Activated naive CD4-positive, alpha-beta T cell treated with anti-CD3 and anti-CD28 coated beads, Interleukin-2, amount 10 ng/mL, durations not matched to agents 7 days and 5 days (primary cell): ENCODE measurements around the gene EPS15.
"Not testable (repeated sequence)": the region's sequence is repeated elsewhere in the genome, so short reads cannot be mapped to it uniquely, and the experiment has no call there.

Experiments
- CTCF ChIA-PET: fragments of 350-600 bp; sonication (Branson Sonifier 250); formaldehyde crosslinking; loops from one replicate; lab custom pipeline; 2021; ENCODE audit warnings: antibody characterized with exemption; lab: Charles Lee
- DNase-seq: peaks from one replicate; pipeline ENCODE4 v3.0.0-alpha.2; 2020
- H3K27ac Mint-ChIP-seq: one replicate; pipeline ENCODE4 v1.8.0; 2021; ENCODE audit warnings: mild to moderate bottlenecking, moderate library complexity, mixed read lengths
- H3K27me3 Mint-ChIP-seq: one replicate; pipeline ENCODE4 v1.8.0; 2021; ENCODE audit warnings: mild to moderate bottlenecking, mixed read lengths
- H3K36me3 Mint-ChIP-seq: one replicate; pipeline ENCODE4 v1.8.0; 2021; ENCODE audit warnings: mixed read lengths
- H3K4me1 Mint-ChIP-seq: one replicate; pipeline ENCODE4 v1.8.0; 2021; ENCODE audit warnings: mixed read lengths
- H3K4me3 Mint-ChIP-seq: one replicate; pipeline ENCODE4 v1.8.0; 2021; ENCODE audit warnings: mild to moderate bottlenecking, moderate library complexity, mixed read lengths
- H3K9me3 Mint-ChIP-seq: one replicate; pipeline ENCODE4 v1.8.0; 2021; ENCODE audit warnings: mixed read lengths

The EPS15 gene

DNA sequence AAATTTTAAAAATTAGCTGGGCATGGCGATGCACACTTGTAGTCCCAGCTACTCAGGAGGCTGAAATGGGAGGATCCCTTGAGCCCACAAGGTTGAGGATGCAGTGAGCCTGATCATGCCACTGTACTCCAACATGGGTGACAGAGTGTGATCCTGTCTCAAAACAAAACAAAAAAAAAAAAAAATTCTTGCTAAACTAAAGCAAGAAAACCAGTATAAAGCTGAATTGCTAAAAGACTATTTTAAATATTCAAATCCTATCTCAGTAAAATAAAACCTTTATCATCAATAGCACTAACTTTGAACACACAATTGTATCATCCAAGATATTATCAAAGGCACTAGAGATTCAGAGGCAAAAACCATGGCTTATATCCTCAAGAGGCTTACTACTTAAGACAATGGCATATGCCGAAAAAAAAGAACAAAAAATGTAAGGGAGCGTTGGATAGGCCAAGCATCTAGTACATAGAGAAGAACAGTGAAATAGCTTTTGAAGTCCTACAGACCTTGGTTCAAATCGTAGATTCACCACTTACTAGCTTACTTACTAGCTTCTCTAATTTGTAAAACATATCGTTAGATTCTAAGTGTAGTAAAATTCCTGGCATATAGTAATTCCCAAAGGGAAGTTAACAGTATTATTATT is 3.6 kb downstream of the EPS15 start:
- no peaks in the 10 kb centered on the region for H3K27me3 Mint-ChIP-seq
- no peak overlapping the region for H3K4me3 Mint-ChIP-seq
- H3K9me3 Mint-ChIP-seq, result no peaks in the 10 kb centered on the region
- peaks cover 54% of the 10 kb centered on the region for H3K4me1 Mint-ChIP-seq
- no peak overlapping the region for H3K27ac Mint-ChIP-seq
- CTCF ChIA-PET, result interaction anchor here (0.7 to 0.9 kb wide), 2 partner anchors 9 to 215 kb away, joined by 3 to 4 read pairs; no protein-coding TSS in a partner anchor
- DNase-seq, result no peak
- peaks cover 8% of the 10 kb centered on the region for H3K36me3 Mint-ChIP-seq

DNA sequence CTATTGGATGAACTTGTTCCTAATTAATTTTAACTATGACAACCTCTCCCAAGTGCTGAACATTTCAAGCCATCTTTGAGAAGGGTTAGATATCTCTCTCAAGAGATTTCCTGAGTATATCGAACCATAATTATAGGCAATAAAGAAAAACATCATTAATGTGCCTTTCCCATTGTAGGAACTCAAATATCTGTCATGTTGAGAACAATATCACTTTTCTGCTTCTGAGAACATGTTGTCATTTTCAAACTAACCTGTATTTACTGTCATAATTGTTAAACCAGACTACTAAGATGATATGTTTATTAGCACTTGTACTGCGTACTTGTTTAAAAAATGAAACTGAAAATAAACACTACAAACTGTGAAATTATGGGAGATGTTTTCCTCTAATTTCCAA is 4.3 kb downstream of the EPS15 start:
- Mint-ChIP-seq H3K27ac (no peak overlapping the region), H3K9me3 (no peaks in the 10 kb centered on the region), H3K4me3 (peak overlapping the region; percentile 39), H3K4me1 (peaks cover 47% of the 10 kb centered on the region), H3K27me3 (no peaks in the 10 kb centered on the region), H3K36me3 (peaks cover 6% of the 10 kb centered on the region)
- DNase-seq, result no peak
- CTCF ChIA-PET, result no interaction called here

GRCh38 chr1:51512606-51513005 is 6.5 kb downstream of the EPS15 start:
- CTCF ChIA-PET, result no interaction called here
- no peak for DNase-seq
- Mint-ChIP-seq H3K4me1 (peaks cover 40% of the 10 kb centered on the region), H3K4me3 (no peak overlapping the region), H3K27ac (no peak overlapping the region), H3K27me3 (no peaks in the 10 kb centered on the region), H3K9me3 (no peaks in the 10 kb centered on the region), H3K36me3 (peaks cover 2% of the 10 kb centered on the region)

DNA sequence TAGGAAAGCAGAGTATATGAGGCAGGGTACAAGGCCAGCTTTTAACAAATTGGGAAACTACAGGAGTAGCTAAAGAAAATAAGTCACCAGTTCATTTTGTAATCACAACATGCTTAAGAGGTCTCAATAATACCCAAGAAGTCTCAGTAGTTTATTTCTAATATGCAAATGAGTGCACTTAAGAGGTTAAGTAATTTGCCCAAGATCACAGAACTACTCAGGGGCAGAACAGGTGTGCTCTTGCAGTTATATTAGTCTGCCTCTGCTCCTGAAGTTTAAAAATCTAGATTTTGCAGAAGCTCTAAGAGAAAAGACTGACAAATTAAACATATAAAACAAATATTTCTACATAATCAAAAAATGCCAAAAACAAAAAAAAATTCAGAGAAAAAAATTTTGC is 6.9 kb downstream of the EPS15 start:
- Mint-ChIP-seq H3K27ac (no peak overlapping the region), H3K9me3 (no peaks in the 10 kb centered on the region), H3K36me3 (peaks cover 3% of the 10 kb centered on the region), H3K4me1 (peaks cover 35% of the 10 kb centered on the region), H3K4me3 (no peak overlapping the region), H3K27me3 (no peaks in the 10 kb centered on the region)
- DNase-seq, result no peak
- CTCF ChIA-PET, result no interaction called here

- CTCF ChIA-PET, result no interaction called here
- DNase-seq, result no peak
- no peak overlapping the region for H3K27ac Mint-ChIP-seq
- H3K9me3 Mint-ChIP-seq, result no peaks in the 10 kb centered on the region
- peaks cover 9% of the 10 kb centered on the region for H3K36me3 Mint-ChIP-seq
- H3K27me3 Mint-ChIP-seq, result no peaks in the 10 kb centered on the region
- H3K4me3 Mint-ChIP-seq, result no peak overlapping the region
- peaks cover 20% of the 10 kb centered on the region for H3K4me1 Mint-ChIP-seq
Measured at GRCh38 chr1:51509773-51510172, 9.3 kb downstream of the EPS15 start.

GRCh38 chr1:51506537-51506936 is 12.5 kb downstream of the EPS15 start:
- DNase-seq, result no peak
- CTCF ChIA-PET, result no interaction called here
- H3K4me3 Mint-ChIP-seq, result no peak overlapping the region
- no peaks in the 10 kb centered on the region for H3K9me3 Mint-ChIP-seq
- H3K36me3 Mint-ChIP-seq, result peaks cover 20% of the 10 kb centered on the region
- no peaks in the 10 kb centered on the region for H3K27me3 Mint-ChIP-seq
- H3K27ac Mint-ChIP-seq, result no peak overlapping the region
- peaks cover 3% of the 10 kb centered on the region for H3K4me1 Mint-ChIP-seq

- peaks cover 3% of the 10 kb centered on the region for H3K4me1 Mint-ChIP-seq
- CTCF ChIA-PET, result interaction anchor here (0.5 kb wide), 1 partner anchor 11 kb away, joined by 3 read pairs; no protein-coding TSS in a partner anchor
Measured at GRCh38 chr1:51504806-51505525, 14.1 kb downstream of the EPS15 start.

DNA sequence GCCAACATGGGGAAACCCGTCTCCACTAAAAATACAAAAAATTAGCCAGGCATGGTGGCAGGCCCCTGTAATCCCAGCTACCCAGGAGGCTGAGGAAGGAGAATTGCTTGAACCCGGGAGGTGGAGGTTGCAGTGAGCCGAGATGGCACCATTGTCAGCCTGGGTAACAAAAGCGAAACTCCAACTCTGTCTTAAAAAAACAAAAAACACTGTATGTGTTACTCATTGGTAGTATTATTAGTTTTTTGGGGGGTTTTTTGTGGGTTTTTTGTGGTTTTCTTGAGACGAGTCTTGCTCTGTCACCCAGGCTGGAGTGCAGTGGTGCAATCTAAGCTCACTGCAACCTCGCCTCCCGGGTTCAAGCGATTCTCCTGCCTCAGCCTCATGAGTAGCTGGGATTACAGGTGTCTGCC is 17.8 kb downstream of the EPS15 start:
- peaks cover 41% of the 10 kb centered on the region for H3K36me3 Mint-ChIP-seq
- H3K4me1 Mint-ChIP-seq, CTCF ChIA-PET: not testable (repeated sequence)

More at GRCh38 chr1:51504806-51505525, 14.1 kb downstream of the EPS15 start:
- Mint-ChIP-seq H3K27me3 (no peaks in the 10 kb centered on the region), H3K36me3 (peaks cover 25% of the 10 kb centered on the region), H3K9me3 (no peaks in the 10 kb centered on the region), H3K27ac (no peak overlapping the region), H3K4me3 (no peak overlapping the region)
- no peak for DNase-seq

GRCh38 chr1:51499694-51500093 is 19.4 kb downstream of the EPS15 start:
- Mint-ChIP-seq H3K36me3 (peaks cover 36% of the 10 kb centered on the region), H3K27me3 (no peaks in the 10 kb centered on the region), H3K27ac (no peak overlapping the region), H3K4me3 (no peak overlapping the region), H3K4me1 (no peaks in the 10 kb centered on the region), H3K9me3 (no peaks in the 10 kb centered on the region)
- CTCF ChIA-PET, result no interaction called here
- DNase-seq, result no peak

More for the DNA sequence above, 17.8 kb downstream of the EPS15 start:
- DNase-seq, H3K4me3 Mint-ChIP-seq, H3K9me3 Mint-ChIP-seq, H3K27ac Mint-ChIP-seq, H3K27me3 Mint-ChIP-seq: not testable (repeated sequence)

DNA sequence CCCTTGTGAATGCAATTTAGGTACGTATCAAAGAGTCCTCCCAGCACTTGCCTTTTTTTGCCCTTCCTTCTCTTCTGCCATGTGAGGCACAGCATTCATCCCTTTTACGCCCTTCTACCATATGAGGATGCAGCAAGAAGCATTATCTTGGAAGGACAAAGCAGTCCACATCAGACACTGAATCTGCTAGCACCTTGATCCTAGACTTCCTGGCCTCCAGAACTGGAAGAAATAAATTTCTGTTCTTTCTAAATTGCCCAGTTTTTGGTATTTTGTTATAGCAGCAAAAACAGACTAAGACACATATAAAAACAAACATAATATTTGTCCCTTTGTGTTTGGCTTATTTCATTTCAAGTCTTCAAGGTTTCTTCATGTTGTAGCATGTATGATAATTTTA is 20.1 kb downstream of the EPS15 start:
- Mint-ChIP-seq H3K27ac (no peak overlapping the region), H3K9me3 (no peaks in the 10 kb centered on the region), H3K27me3 (no peaks in the 10 kb centered on the region), H3K4me3 (no peak overlapping the region), H3K36me3 (peaks cover 34% of the 10 kb centered on the region), H3K4me1 (peaks cover 2% of the 10 kb centered on the region)
- DNase-seq, result no peak
- CTCF ChIA-PET, result no interaction called here

DNA sequence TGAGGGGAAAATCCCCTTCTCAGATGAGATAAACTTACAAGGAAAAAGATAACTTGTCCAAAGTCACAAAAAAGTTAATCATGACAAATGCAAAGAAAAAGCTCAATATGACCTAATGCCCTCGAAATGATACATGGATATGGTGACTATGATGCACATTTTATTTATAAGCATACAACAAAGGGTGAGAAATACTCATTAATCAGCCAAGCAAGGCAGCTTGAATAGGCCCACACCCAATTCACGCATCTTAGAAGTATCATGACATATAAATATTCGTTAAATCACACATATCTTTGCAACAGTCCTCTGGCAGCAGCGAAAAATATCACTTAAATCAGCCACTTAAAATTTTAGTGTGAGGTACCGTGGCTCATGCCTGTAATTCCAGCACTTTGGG is 21.7 kb downstream of the EPS15 start:
- no peak for DNase-seq
- CTCF ChIA-PET, result no interaction called here
- H3K9me3 Mint-ChIP-seq, result no peaks in the 10 kb centered on the region
- H3K27me3 Mint-ChIP-seq, result no peaks in the 10 kb centered on the region
- peaks cover 24% of the 10 kb centered on the region for H3K36me3 Mint-ChIP-seq
- no peak overlapping the region for H3K4me3 Mint-ChIP-seq
- peaks cover 7% of the 10 kb centered on the region for H3K4me1 Mint-ChIP-seq
- H3K27ac Mint-ChIP-seq, result no peak overlapping the region

GRCh38 chr1:51494138-51494830 is 24.8 kb downstream of the EPS15 start:
- H3K27ac Mint-ChIP-seq, result no peak overlapping the region
- CTCF ChIA-PET, result no interaction called here
- no peaks in the 10 kb centered on the region for H3K27me3 Mint-ChIP-seq
- no peaks in the 10 kb centered on the region for H3K9me3 Mint-ChIP-seq
- H3K4me1 Mint-ChIP-seq, result peaks cover 20% of the 10 kb centered on the region
- peaks cover 17% of the 10 kb centered on the region for H3K36me3 Mint-ChIP-seq
- H3K4me3 Mint-ChIP-seq, result no peak overlapping the region
- no peak for DNase-seq

DNA sequence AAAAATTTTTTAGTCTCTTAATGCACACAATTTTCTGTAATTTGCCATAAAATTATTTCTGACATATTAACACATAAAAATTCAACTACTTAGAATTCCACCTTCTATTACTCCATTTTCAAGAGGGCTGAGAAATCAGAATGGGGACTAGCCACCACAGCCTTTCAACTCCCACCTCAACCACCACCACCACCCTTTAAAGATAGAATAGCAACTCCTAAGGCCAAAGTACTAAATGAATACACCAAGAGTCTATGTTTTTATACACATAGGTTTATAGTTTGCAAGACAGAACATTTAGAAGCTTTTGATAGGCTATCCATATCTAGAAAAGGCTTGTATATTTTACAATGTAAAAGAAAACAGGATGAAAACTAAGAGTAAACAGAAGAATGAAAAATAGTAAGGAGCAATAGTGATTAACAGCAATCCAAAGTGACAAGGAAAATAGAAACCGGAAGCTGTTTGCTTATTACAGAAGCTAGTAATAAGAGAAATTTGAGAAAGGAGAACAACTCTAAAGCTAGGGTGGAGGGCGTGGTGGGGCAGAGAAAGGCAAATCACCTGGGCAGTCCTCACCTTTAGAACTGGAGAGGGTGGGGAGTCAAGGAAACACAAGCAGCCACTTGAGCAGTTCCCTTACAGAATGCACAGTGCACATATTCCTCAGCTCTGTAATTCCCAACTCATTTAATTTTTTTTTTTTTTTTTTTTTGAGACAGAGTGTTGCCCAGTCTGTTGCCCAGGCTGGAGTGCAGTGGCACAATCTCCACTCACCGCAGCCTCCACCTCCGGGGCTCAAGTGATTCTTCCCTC is 27.7 kb downstream of the EPS15 start:
- CTCF ChIA-PET, result interaction anchor here (0.8 kb wide), 1 partner anchor 55 kb away, joined by 3 read pairs; no protein-coding TSS in a partner anchor
- Mint-ChIP-seq H3K27ac (no peak overlapping the region), H3K9me3 (no peaks in the 10 kb centered on the region), H3K4me3 (no peak overlapping the region), H3K27me3 (no peaks in the 10 kb centered on the region), H3K36me3 (peaks cover 3% of the 10 kb centered on the region), H3K4me1 (peaks cover 20% of the 10 kb centered on the region)
- DNase-seq, result no peak

DNA sequence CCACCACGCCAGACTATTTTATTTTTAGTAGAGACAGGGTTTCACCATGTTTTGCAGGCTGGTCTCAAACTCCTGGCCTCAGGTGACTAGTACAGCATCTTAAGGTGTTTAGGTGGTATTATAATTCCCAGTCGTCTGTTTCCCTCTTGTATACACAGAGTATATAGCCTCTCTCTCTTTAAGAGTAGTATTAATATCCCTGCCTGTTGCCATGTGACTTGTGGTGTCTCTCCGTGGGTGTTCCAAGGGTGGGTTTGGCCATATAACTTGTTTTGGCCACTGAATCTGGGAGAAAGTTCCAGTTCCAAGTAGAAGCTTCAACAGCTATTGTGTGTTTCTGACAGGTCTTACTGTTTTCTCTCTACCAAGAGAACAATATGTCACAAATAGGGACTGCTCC is 29.6 kb downstream of the EPS15 start:
- CTCF ChIA-PET, result no interaction called here
- Mint-ChIP-seq H3K4me1 (peaks cover 20% of the 10 kb centered on the region), H3K9me3 (no peaks in the 10 kb centered on the region), H3K27me3 (no peaks in the 10 kb centered on the region), H3K27ac (no peak overlapping the region), H3K36me3 (peaks cover 5% of the 10 kb centered on the region), H3K4me3 (no peak overlapping the region)
- DNase-seq, result no peak
